Measurements from ENCODE around the gene SMCHD1.

SMCHD1 gene

GRCh38 chr18:2814928-2815327 is 159.4 kb downstream of the SMCHD1 start:
- Histone ChIP-seq H3K4me2 (ENCODE audit: insufficient read depth, low read length) (no peak overlapping the region), H2AFZ (ENCODE audit: low read depth, low read length) (no peak overlapping the region), H3K27ac (ENCODE audit: low read length) (no peak overlapping the region), H3K36me3 (ENCODE audit: insufficient read depth, low read length) (no peaks in the 10 kb centered on the region), H4K20me1 (ENCODE audit: insufficient read depth, low read length) (no peaks in the 10 kb centered on the region), H3K9me3 (ENCODE audit: insufficient read depth, low read length, severe bottlenecking) (peaks cover 5% of the 10 kb centered on the region), H3K9ac (ENCODE audit: low read depth, low read length) (no peak overlapping the region), H3K4me1 (ENCODE audit: insufficient read depth, low read length) (no peaks in the 10 kb centered on the region), H3K27me3 (ENCODE audit: insufficient read depth, low read length, poor library complexity) (no peaks in the 10 kb centered on the region), H3K79me2 (ENCODE audit: insufficient read depth, low read length) (no peaks in the 10 kb centered on the region), H3K4me3 (ENCODE audit: low read depth in 1 of 2, low read length in 2 of 2) (no peak overlapping the region)
- ATAC-seq (ENCODE audit: insufficient read depth, low read depth): no peak
- DNase-seq: no peak
- TF ChIP-seq EZH2 (IDR thresholded peaks at IDR 0.05; ENCODE audit: borderline replicate concordance, low read depth, low read length, severe bottlenecking) (no peak), CTCF (IDR thresholded peaks at IDR 0.05; ENCODE audit: borderline replicate concordance, extremely low read depth, low read length, poor library complexity, severe bottlenecking) (no peak)

- H3K9me3 ChIP-seq (ENCODE audit: insufficient read depth, low read length, severe bottlenecking): no peaks in the 10 kb centered on the region
- no peaks in the 10 kb centered on the region for H3K79me2 ChIP-seq (ENCODE audit: insufficient read depth, low read length)
- no peak overlapping the region for H2AFZ ChIP-seq (ENCODE audit: low read depth, low read length)
- H3K27ac ChIP-seq (ENCODE audit: low read length): no peak overlapping the region
- no peaks in the 10 kb centered on the region for H3K27me3 ChIP-seq (ENCODE audit: insufficient read depth, low read length, poor library complexity)
- ATAC-seq (ENCODE audit: insufficient read depth, low read depth) (no peak), DNase-seq (no peak)
- no peak overlapping the region for H3K4me2 ChIP-seq (ENCODE audit: insufficient read depth, low read length)
- no peaks in the 10 kb centered on the region for H4K20me1 ChIP-seq (ENCODE audit: insufficient read depth, low read length)
- H3K36me3 ChIP-seq (ENCODE audit: insufficient read depth, low read length): no peaks in the 10 kb centered on the region
- no peak overlapping the region for H3K4me3 ChIP-seq (ENCODE audit: low read depth in 1 of 2, low read length in 2 of 2)
- TF ChIP-seq CTCF (IDR thresholded peaks at IDR 0.05; ENCODE audit: borderline replicate concordance, extremely low read depth, low read length, poor library complexity, severe bottlenecking) (no peak), EZH2 (IDR thresholded peaks at IDR 0.05; ENCODE audit: borderline replicate concordance, low read depth, low read length, severe bottlenecking) (no peak)
- H3K4me1 ChIP-seq (ENCODE audit: insufficient read depth, low read length): no peaks in the 10 kb centered on the region
- no peak overlapping the region for H3K9ac ChIP-seq (ENCODE audit: low read depth, low read length)
Observed at GRCh38 chr18:2818281-2818680, 162.8 kb downstream of the SMCHD1 start.

GRCh38 chr18:2821695-2822094 is 166.2 kb downstream of the SMCHD1 start:
- no peak for DNase-seq
- H3K79me2 ChIP-seq (ENCODE audit: insufficient read depth, low read length): no peaks in the 10 kb centered on the region
- H3K27ac ChIP-seq (ENCODE audit: low read length): no peak overlapping the region
- no peak overlapping the region for H3K4me3 ChIP-seq (ENCODE audit: low read depth in 1 of 2, low read length in 2 of 2)
- no peaks in the 10 kb centered on the region for H3K9me3 ChIP-seq (ENCODE audit: insufficient read depth, low read length, severe bottlenecking)
- no peaks in the 10 kb centered on the region for H3K36me3 ChIP-seq (ENCODE audit: insufficient read depth, low read length)
- peak overlapping the region; percentile 17; the same call in 1 of the 2 replicates for H2AFZ ChIP-seq (ENCODE audit: low read depth, low read length)
- no peak overlapping the region for H3K4me2 ChIP-seq (ENCODE audit: insufficient read depth, low read length)
- H3K27me3 ChIP-seq (ENCODE audit: insufficient read depth, low read length, poor library complexity): no peaks in the 10 kb centered on the region
- TF ChIP-seq CTCF (IDR thresholded peaks at IDR 0.05; ENCODE audit: borderline replicate concordance, extremely low read depth, low read length, poor library complexity, severe bottlenecking) (no peak), EZH2 (IDR thresholded peaks at IDR 0.05; ENCODE audit: borderline replicate concordance, low read depth, low read length, severe bottlenecking) (no peak)
- no peaks in the 10 kb centered on the region for H4K20me1 ChIP-seq (ENCODE audit: insufficient read depth, low read length)
- H3K9ac ChIP-seq (ENCODE audit: low read depth, low read length): no peak overlapping the region
- no peak for ATAC-seq (ENCODE audit: insufficient read depth, low read depth)
- H3K4me1 ChIP-seq (ENCODE audit: insufficient read depth, low read length): no peaks in the 10 kb centered on the region

All from DND-41 (cell line).